NCI-H345 treated with DMSO at 0.1 percent for 48 hours (cell line): ENCODE data around the gene SYNJ2.

Source experiments
- DNase-seq: peaks from one replicate; lab custom pipeline; 2025; ENCODE audit not compliant: unreplicated experiment; lab: John Stamatoyannopoulos, UW

SYNJ2 gene

DNA sequence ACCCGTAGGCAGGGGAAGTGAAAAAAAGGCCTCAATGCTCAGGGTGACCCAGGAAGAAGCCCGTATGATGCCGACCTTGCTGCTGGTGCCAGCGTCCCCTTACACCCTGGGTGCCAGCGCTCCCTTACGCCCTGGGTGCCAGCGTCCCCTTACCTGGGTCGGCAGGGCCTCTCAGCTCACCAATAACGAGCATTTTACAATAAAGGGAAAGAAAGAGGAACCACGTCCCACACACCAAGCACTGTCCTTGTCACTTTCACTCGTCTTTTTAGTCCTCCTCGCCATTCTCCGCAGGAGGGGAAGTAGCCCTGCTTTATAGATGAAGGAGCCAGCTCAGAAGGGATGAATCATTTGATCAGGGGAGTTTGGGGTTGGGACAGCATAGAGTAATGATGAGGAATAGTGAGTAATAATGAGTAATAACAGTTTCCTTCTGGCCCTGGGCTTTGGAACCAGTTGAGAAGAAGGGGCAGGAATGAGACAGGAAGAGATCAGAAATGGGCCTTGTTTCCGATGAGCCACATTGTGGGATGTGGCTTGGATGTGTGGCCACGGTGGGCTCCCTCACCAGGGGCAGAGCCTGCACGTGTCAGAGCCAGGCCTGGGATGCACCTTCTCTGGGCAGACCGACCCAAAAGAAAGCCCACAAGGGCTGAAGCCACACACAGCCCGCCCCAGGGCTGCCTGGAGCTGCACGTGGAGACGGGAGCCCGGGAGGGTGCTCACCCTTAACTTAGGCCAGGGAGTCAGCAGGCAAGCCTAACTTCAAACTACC is 75.7 kb downstream of the SYNJ2 start:
- no peak for DNase-seq

DNA sequence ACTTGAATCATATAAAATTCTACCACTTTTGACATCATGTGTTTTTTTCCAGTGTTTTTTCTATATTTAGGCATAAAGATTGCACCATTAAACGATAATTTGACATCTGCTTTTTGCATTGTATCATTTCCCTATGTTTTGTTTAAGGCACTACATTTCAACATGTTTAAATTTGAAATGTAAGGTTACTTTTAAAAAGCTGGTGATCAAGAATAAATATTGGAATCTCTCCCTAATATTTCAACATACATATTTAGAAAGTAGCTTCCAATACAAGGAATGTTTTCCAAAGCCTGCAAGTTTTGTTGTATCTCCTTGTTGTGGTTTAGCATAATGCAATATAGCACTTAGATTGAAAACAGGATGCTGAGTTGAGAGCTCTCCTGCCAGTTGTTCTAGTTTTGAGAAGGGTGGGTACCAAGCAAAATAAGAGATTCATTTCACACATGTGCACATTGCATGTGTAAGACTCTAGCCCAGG is 76.5 kb downstream of the SYNJ2 start:
- no peak for DNase-seq

DNA sequence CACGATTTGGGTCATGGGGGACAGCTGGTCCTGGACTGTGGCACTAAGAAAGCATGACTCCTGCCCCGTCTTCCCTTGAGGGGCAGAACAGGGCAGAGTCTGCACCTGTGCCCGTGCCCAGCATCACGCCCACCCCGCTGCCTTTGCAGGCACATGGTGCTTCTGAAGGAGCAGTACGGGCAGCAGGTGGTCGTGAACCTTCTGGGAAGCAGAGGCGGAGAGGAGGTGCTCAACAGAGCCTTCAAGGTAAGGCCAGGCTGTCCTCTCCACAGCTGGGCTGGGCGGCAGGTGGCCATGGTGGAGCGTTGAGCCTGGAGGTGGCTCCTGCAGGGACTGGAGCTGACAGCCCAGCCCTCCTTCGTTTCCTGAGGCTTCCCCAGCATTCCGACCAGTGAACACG is 77.4 kb downstream of the SYNJ2 start:
- no peak for DNase-seq

DNA sequence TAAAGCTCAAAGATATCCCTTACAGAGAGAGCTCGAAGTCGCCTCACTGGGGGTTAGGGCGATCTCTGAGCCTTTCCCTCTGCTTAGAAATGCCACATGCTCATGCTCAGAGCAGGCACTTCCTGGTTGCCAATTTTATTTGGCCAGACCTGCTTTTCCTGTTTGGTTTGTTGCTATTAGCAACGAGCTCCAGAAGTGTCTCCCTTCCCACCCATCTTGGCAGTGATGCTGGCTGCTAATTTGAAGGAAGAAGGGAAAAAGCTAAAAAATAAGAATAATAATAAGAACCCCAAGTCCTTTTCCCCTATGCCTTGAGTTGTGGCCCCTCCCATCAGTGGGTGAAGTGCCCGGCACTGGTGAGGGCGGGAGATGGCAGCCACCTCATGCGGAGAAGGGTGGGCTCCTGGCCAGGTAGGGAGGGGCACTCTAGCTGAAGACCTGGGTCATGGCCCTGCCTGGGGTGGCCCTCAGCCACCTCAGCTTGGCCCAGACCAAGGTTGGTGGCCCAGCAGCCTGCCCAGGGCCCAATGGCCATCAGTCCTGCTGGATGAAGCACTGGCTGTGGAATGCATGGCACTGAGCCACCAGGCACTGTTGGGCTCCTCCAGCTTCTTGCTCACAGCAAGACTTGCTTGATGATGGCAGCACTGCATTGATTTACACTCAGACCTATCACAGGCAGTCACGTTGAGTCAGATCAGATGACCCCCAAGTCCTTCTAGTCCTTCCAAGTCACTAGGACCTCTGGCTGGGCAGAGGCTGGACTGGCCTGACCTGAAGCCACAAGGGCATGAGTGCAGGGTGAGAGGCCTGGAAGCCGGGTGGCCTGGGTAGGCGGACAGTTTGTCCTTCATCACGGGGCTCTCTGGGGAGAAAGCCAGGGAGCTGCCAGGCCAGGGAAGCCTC is 79.0 kb downstream of the SYNJ2 start:
- DNase-seq = no peak

- no peak for DNase-seq
Observed at GRCh38 chr6:158061361-158061708, 79.7 kb downstream of the SYNJ2 start.

DNA sequence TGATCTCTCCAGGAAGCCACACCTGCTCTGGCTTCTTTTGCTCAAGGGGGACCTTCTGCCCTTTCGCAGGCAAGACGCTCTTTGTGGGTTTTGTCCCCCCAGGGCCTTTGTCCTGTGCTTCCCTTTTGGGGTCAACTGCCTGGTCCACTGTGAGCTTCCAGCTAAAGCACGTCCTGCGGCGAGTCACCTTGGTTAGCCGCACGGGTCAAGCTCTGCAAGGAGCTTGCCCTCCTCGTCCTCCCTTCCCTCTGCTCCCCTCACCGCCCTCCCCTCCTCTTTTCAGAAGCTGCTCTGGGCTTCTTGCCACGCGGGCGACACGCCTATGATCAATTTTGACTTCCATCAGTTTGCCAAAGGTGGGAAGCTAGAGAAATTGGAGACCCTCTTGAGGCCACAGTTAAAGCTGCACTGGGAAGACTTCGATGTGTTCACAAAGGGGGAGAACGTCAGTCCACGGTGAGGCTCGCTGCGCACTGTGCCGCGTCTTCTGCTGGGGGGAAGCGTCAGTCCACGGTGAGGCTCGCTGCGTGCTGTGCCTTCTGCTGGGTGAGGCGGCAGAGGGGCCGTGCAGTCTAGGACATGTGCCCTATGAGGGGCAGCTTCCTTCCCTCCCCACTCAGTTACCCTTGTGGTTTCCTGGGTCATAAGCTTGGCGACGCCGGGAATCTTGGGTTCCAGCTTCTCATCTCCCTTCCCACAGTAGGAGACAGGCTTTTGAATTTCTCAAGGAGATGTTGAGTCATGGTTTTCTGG is 80.2 kb downstream of the SYNJ2 start:
- no peak for DNase-seq

- DNase-seq = no peak
Observed at GRCh38 chr6:158063736-158064135, 82.1 kb downstream of the SYNJ2 start.

- DNase-seq = peak; percentile 75
Observed at GRCh38 chr6:158064725-158065251, 83.1 kb downstream of the SYNJ2 start.

GRCh38 chr6:158066136-158066781 is 84.6 kb downstream of the SYNJ2 start:
- no peak for DNase-seq

DNA sequence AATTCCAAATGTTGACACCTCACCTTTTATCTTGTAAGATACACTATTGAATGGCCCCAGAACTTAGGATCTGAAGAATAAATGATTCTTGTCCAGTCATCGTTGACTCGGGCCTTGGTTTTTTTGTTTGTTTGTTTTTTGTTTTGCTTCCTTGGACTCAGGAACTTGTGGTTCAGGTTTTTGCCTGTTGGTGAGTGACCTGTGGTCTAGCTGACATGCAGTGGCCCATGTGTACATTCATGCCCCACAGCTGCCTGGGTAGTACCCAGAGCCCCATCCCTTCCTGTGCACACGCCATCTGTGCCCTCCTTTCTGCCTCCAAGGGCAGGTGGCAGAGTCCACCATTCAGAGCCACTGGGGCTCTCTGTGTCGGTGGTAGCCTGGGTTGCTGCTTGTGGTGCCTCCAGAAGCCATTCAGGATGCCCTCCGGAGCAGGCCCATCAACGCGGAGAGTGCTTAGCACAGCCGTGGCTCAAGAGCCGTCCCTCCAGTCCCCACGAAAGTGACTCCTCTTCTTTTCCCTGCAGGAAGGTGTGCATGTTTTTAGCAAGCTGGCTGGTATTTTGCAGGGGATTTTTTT is 85.9 kb downstream of the SYNJ2 start:
- DNase-seq = no peak

GRCh38 chr6:158068156-158068892 is 86.7 kb downstream of the SYNJ2 start:
- no peak for DNase-seq

DNA sequence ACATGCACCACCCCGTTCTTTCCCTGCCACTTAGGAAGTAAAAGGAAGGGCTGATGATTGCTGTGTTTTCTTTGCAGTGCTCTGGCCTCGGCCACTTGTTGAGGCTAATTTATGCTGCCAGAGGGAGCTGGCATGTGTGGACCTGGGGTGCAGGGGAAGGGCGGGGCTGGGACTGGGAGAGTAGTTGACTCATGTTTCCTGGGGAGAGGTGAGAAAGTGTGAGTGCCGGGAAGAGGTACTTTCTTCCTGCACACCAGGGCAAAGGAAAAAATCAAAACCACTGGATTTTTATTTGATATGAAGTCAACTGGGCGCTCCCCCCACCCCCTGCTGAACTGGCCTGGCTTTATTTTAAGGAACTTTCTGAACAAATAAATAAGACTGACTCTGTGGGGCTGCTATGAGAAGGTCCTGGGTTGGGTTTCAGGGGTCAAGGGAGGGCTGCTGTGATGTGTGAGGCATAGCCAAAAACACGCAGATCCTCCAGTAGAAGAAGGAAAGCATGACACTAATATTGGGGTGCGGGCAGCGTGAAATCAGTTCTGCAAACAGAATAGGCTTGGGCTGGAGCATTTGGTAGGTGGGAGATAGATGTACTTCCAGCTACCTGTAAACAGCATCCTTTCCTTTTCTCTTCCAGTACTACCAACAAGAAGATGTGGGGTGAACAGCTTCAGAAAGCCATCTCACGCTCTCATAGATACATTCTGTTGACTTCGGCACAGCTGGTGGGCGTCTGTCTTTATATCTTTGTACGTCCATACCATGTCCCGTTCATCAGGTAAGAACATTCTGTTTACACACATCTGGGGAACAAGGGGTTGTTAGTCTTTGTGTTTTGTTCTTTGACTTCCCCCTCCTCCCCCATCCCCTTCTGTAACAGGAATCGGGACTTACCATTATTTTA is 87.5 kb downstream of the SYNJ2 start:
- DNase-seq = no peak

- no peak for DNase-seq
Observed at GRCh38 chr6:158069800-158070195, 88.1 kb downstream of the SYNJ2 start.

DNA sequence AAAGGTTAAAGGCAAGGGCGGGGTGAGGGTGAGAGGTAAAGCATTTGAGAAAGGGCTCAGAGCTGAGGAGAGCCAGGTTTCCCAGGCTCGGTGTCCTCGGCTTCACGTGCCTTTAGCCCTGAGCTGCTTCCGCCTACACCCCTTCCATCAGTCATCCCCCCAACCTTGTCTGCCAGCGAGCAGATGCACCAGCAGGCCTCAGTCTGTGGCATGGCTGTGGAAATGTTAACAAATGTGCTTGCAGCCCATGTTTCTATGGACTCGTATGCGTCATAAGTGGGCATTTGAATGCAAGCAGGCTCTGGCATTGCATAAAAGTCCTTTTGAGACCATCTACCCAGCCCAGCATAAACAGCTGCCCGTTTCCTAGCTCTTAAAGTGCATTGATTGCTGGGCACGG is 88.8 kb downstream of the SYNJ2 start:
- no peak for DNase-seq

GRCh38 chr6:158071121-158072082 is 89.7 kb downstream of the SYNJ2 start:
- no peak for DNase-seq

DNA sequence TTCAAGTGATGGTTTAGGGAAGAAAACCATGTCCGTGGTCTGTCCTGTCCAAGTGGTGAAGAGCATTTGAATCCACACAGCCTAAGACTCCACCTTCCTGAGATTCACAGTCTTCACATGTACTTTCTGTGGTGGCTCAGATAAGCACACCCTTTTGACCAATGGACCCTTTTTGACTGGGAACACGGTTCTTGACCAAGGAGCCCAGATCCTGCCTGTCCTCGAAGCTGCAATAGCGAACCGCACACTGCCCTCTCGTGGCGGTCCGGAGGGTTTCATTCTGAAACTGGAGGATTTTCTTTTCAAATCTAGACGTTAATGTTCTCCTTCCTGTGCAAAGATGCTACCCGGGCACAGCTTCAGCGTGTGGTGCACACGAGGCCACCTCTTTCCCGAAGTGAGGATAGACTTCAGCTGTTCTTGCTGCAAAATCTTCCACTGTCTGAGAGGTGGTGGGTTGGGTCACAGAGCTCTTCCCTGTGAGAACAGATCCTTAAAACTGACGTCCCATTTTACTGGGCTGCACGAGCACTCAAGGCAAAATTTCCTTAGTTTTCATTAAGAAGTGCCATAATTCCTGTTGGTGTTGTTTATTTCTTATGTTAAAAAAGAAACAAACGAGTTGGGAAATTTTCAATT is 90.5 kb downstream of the SYNJ2 start:
- peak; percentile 31 for DNase-seq

GRCh38 chr6:158073776-158074175 is 92.1 kb downstream of the SYNJ2 start:
- peak; percentile 51 for DNase-seq
